MM.1S (cell line): Measurements from ENCODE around the gene SLIT3.

ENCODE experiments used
- EZH2 ChIP-seq: fragments of 300-600 bp; sonication (generic); optimal IDR thresholded peaks from 2 replicates; pipeline ENCODE3; 2017; ENCODE audit warnings: low read depth, mild to moderate bottlenecking, antibody characterized with exemption, low read length, mixed read lengths
- TF ChIP-seq, protein P1 (sequence below): fragments of 300-600 bp; sonication (generic); IDR thresholded peaks from 2 replicates; pipeline ENCODE4 v1.5.1; 2016; ENCODE audit warnings: antibody characterized with exemption, low read length, mixed read lengths

GRCh38 chr5:168882283-168882682 lies 418.7 kb downstream of the SLIT3 start:
- TF ChIP-seq, protein P1, sequence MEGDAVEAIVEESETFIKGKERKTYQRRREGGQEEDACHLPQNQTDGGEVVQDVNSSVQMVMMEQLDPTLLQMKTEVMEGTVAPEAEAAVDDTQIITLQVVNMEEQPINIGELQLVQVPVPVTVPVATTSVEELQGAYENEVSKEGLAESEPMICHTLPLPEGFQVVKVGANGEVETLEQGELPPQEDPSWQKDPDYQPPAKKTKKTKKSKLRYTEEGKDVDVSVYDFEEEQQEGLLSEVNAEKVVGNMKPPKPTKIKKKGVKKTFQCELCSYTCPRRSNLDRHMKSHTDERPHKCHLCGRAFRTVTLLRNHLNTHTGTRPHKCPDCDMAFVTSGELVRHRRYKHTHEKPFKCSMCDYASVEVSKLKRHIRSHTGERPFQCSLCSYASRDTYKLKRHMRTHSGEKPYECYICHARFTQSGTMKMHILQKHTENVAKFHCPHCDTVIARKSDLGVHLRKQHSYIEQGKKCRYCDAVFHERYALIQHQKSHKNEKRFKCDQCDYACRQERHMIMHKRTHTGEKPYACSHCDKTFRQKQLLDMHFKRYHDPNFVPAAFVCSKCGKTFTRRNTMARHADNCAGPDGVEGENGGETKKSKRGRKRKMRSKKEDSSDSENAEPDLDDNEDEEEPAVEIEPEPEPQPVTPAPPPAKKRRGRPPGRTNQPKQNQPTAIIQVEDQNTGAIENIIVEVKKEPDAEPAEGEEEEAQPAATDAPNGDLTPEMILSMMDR: no peak
- TF ChIP-seq EZH2: no peak
